Cardiac septum (tissue), 1 donor: ENCODE measurements around the gene POP4. TPM values are rescaled to one million over a fixed set of nuclear protein-coding genes. Genes with fewer than 3 reads are reported as not detected.
A peak's percentile ranks its signal among the peaks of the same experiment; 100 is the strongest.

Source experiments
- DNase-seq: peaks from one replicate; pipeline ENCODE4 v3.0.0-alpha.2; 2020; ENCODE audit warnings: low spot score
- intact Hi-C: fragments of 100-400 bp; cut with DNase I; formaldehyde crosslinking; loops from one replicate; pipeline ENCODE4 v1.14.0; 2022
- total RNA-seq: library from RNA; stranded (reverse); fragmentation: NEBNext Ultra II Directional; extraction: Animal tissue kit (Norgen Biotek cat#: 25700); gene quantifications from one replicate; pipeline ENCODE4 v1.2.1, GENCODE V29; 2021
- donor health status: DM: no; HTN: no; CAD: no.

The POP4 gene
- total RNA-seq, 1 donor from 2014 or later = 47.8 TPM

DNA sequence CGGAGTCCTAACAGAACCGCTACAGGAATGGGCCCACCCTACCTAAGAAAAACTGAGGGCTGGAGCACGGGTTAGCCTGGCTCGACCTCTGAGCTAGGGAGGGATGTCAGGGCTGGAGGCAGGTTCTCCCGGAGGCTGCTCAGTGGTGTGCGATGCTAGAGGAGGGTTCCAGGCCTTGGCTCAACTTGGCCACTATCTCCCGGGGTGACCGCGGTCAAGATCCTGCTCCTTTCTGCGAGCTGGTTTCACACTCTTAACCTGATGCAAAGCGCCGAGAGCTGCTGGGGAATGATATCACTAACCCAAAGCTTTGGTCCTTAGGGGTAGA, 301 bp downstream of the POP4 start:
- intact Hi-C loops = loop anchor here (10.0 kb wide), 2 partner anchors 268 to 392 kb away; partner anchors contain the start of gene UQCRFS1
- DNase-seq = peak; percentile 68

DNA sequence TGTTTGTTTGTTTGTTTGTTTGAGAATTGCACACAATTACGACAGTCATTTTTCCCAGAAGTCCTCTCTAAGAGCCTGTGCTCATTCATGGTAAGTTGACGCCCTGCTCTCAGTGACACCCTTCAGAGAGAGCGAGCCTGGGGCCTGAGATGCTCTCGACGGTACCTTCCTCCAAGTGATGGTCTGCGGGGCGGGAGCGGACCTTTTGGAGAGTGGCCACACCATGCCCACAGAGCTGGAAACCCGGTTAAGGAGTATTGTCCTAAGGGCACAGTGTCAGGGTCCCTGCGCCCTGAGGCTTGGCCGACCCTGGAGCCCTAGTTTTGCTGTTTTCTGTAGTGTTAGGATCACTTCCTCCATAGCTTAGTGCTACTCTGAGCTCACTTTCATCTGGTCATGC, 3.6 kb downstream of the POP4 start:
- intact Hi-C loops = loop anchor here (2.0 to 10.0 kb wide), 4 partner anchors 85 to 395 kb away; partner anchors contain the start of gene UQCRFS1

DNA sequence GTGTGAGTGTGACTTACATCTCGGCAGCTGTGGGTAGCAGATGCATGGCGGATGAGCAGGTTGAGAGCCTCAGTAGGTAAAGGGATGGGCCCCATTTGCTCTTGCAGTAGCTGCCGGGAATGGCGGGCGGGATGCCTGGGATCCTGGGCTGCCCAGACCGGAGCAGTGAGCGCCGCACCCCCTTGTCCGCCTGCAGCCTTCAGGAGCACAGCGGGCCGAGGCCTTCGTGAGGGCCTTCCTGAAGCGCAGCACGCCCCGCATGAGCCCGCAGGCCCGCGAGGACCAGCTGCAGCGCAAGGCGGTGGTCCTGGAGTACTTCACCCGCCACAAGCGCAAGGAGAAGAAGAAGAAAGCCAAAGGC, 4.1 kb downstream of the POP4 start:
- DNase-seq = peak; percentile 65
- intact Hi-C loops = loop anchor here (2.0 kb wide), 2 partner anchors 85 to 107 kb away; no protein-coding TSS in a partner anchor

More for the DNA sequence above, 3.6 kb downstream of the POP4 start:
- DNase-seq = peak; percentile 59

DNA sequence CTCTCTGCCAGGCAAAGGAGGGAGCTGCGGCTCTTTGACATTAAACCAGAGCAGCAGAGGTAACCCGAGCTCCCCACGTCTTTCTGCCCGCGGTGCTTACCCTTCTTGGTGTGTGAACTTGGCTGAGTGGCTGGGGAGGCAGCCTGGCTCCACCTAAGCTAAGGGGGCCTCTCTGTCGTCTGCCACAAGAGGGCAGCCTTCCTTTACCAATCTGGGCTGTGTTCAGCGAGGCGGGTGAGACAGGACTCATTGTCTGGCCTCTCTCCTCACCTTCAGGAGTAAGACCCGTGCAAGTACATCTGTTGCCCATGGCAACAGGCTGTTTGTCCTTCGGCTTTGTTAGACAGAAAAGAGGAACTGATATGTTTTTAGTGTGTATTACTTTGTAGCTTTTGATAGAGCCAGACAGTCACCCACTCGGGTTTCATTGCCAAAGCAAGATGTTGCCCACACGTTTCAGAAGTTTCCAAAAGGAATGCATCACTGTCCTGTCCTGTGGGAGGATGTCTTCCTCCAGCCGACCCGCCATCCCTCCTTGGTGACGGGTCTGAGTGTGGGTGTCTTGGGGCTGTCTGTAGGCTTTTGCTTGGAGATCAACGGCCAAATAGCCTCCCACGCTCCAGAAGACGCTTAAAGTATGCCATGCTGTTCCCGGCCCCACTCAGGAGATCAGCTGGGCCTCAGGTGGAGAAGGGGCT, 4.6 kb downstream of the POP4 start:
- intact Hi-C loops = loop anchor here (2.0 kb wide), 2 partner anchors 84 to 106 kb away; no protein-coding TSS in a partner anchor
- DNase-seq = peak; percentile 84

DNA sequence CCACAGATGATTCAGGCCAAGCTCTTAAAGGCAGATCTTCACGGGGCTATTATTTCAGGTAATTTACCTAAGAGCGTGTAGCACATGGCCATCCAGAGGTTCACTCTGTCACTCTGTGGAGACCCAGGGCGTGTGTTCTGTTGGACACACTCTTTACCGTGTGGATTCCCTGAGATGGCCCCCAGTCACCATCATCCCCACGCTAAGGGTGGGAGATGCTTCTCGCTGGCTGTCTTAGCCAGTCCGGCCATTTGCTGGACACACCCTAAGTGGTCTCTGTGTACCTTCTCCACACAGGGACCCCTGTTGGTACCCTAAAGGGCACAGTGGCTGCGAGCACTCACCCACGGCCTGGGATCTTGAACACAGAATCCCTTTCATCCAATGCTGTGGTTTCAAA, 6.0 kb downstream of the POP4 start:
- intact Hi-C loops = no loop called here
- DNase-seq = no peak

DNA sequence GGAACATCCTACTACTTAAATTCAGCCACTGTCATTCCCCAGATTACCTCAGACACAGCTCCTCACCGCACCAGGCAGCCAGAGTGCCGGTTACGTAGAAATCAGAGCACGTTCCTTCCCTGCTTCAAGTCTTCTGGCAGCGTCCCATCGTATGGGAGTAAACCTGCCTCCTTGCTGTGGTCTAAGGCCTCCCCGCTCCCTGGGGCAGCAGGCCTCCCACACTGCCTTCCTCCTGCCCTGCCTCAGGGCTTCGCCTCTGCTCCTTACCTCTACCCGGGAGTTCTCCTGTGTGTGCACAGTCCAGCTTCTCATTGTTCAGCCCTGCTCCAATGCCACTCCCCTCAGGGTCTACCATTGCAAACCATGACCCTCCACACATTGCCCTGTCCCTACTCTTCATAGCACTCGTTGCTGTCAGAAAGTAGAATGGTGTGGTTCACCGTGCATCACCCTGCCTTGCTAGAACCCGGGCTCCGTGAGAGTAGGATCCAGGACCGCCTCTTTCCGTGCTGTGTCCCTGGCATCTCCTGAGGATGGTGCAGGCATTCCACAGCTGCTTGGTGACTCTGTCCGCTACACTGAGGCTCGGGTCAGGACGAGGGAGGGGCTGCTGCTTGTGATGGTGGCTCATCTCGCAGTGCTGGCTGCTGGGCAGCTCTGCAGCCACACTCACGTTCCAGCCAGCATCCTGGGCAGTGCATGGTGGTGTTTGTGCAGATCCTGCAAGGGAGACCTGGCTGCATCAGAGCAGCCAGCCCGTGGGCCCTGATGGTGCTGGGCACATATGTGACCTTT, 6.9 kb downstream of the POP4 start:
- intact Hi-C loops = no loop called here

DNA sequence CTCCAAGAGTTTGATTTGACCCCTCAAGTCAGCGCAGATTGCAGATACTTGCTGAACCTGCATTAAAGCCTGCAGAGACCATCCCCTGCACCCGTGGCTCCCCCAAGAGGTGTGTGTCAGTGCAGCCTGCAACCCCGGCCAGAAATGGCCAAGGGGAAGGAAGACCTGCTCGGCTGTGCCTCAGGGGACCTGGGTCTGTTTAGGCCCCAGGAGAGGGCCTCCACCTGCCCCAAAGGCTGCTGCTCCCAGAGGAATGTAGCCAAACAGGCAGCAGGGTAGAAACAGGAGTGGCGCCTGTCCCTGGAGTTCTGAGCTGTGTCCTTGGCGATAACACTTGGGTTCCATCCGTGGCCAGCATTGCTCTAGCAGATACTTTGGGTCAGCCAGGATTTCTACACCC, 8.0 kb downstream of the POP4 start:
- no peak for DNase-seq
- intact Hi-C loops = no loop called here

More for the DNA sequence above, 6.9 kb downstream of the POP4 start:
- DNase-seq = no peak

DNA sequence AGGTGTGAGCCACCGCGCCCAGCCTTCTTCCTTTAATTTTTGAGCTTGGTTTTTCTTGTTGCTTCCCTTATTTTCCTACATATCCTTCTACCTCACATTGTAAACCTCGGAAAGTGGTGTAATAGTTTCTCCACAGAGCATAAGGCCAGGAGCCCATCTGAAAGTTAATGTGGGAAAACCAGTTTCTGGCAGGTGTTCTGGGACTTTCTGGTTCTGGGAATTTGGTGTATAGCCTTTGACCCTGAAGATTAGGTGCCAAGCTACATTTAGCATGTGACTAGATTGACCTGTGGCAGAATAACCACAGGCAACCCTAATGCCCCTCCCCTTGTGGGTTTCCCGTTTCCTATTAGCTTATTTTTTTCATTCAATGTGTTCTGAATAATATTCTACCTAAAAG, 8.7 kb downstream of the POP4 start:
- DNase-seq = no peak
- intact Hi-C loops = no loop called here

DNA sequence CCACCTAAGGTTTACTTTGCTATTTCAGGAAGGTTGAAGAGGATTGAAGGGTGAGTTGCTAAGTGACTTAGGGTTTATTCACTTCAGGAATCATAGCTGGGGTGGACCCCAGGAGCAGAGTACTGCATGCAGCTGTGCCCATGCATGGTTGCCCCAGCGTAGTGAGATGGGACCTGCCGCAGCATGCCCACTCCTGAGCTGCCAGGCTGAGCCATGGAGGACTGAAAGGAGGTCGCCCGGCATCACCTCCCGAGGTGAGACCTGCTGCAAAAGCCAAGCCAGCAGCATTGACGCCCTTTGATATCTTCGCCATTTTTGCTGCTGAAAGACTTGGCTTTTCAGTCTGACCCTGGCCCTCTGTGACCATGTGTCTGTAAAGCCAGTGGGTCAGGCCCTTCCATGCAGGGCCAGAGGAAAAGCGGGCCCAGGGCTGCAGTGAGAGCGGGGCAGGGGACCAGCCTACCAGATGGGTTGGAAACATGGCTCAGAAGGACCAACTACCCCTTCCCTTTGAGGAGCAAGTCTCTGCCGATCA, 9.9 kb downstream of the POP4 start:
- intact Hi-C loops = no loop called here
- no peak for DNase-seq

DNA sequence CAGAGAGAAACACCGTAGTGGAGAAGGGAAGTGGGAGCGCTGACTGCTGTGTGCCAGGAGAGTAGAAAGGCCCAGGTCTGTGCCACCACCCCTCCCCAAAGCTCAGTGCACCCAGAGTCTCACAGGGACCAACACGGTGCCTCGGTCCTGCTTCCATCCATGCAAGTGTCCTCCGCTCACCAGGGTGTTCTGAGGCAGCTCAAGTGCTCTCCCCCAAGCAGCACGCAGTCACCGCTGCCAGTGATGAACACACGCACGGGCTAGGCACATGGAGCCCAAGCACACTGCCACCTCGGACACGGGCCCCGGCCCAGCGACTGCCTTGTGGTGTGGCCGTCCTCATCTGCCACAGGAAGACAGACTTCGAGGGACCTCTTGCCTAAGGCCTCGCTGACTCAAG, 10.5 kb downstream of the POP4 start:
- intact Hi-C loops = no loop called here
- DNase-seq = no peak

DNA sequence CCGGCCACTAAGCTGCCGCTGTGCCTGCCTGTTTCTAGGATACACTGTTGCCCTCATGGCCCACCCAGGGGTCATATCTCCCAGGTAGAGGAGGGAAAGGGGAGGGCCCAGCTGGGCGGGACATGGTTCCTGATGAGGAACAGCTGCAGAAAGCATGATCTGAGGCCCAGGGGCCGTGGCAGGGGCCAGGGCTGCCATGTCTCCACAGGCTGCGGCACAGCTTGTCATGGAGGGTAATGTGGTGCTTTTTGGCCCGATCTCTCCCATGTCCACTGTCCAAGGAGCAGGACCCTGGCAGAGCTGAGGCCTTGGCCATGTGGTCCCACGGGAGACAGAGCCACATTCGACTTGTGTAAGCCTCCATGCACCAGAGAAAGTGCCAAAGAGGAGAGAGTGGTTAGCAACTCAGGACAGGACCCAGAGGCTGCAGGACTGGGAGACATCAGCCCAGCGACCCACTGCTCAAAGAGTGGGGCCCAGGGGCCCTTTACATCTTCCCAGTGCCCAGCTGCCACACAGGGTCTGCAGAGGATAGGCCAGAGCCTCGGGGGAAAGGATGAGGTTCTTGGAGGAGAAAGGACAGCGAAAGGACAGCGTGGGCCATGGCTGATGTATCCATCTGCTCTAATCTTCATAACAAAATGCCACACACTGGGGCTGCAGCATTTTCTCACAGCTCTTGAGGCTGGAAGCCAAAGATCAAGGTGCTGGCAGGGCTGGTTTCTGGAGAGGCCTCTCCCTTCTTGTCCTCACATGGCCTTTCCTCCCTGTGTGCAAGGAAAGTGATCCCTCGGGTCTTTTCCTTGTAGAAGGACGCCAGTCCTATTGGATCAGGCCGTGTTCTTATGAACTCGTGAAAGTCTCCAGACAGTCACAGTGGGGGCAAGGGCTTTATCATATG, 11.5 kb downstream of the POP4 start:
- DNase-seq = no peak
- intact Hi-C loops = no loop called here

DNA sequence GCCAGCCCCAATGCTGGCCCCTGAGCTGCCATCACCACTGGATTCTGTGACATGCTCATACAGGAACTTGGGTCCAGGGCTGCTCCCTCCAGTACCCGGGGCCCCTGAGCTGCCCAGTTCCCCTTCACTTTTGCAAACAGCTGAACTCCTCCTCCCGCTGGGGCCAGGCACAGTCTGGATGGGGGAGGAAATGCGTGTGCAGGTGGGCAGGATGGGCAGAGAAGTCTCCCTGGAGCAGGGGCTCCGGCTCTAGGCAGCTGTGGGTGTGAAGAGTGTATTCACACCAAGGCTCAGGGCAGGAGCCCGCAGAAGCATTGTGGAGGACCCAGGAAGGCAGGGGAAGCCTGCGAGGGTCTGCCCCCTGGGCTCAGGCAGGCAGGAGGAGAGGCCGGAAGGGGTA, 12.4 kb downstream of the POP4 start:
- intact Hi-C loops = no loop called here
- DNase-seq = no peak

DNA sequence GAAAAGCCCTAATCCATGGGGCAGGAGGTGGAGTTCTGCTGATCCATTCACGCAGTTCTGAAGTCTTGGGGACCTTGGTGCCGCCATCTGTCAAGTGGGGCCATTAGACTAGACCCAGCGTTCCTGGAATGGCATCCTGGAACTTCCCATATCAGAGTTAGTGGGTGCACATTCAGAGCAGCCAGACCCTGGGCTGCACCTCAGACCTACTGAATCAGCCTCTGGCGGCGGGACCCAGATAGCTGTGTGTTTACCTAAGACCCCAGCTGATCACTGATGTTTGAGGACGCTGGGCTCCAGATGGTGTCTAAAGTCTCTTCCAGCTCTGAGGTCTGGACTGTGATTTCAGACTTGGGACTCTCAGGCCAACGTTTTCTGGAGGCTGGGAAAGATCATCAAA, 12.8 kb downstream of the POP4 start:
- intact Hi-C loops = no loop called here
- DNase-seq = no peak

DNA sequence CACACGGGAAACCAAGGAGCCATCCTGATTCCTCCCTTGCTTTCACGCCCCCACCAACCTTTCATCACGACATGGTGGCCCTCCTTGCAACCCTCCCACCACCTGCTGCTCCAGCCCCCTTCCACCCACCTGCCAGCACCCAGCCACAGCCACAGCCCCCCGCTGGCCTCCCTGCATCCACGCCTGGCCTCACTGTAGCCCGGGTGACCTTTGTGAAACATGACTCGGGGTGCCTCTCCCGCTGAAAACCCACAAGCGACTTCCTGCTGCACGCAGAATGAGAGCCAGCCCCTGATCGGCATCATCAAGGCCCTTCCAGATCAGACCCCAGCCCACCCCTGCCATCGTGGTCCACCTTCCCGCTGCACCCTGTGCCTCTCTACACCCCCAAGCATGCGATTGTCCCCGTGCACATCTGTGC, 14.9 kb downstream of the POP4 start:
- no peak for DNase-seq
- intact Hi-C loops = no loop called here

DNA sequence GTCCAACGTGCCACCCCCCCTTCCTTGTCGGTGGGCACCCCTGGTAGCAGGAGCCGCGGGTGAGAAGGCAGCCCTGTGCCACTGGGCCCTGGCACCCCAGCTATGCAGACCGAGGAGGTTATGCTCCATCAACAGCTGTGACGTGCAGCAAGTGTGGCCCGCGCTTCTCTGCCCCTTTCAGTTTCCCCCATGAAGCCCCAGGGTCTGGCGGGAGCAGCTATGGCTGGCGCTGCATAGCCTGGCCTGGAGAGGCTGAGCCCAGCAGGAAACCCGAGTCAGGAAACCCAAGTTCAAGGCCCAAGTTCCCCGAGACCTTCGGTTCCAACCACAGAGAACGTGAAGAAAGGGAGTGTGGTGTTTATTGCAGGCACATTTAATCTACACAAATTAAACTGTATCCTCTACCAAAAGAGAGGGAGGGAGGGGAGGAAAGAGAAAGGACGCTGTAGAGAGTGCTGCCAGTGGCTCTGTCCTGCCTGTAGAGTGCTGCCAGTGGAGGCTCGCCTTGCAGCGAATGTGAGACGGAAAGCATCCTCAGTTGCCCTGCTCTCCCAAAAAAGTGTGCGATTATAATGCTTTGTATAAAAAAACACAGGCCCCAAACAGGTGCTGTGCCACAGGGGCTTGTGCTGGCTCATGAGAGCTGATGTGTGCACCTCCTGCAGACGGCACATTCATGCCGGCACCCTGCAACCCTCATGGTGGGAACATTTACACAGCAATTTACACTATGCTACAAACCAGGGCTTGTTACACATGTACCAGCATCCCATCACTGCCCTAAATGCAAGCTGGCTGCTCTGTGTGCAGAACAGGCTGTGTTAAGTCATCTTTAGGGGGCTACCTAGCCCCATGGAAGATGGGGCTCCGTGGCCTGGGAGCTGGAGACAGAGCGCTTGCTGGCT, 16.3 kb downstream of the POP4 start:
- intact Hi-C loops = no loop called here
- DNase-seq = no peak

DNA sequence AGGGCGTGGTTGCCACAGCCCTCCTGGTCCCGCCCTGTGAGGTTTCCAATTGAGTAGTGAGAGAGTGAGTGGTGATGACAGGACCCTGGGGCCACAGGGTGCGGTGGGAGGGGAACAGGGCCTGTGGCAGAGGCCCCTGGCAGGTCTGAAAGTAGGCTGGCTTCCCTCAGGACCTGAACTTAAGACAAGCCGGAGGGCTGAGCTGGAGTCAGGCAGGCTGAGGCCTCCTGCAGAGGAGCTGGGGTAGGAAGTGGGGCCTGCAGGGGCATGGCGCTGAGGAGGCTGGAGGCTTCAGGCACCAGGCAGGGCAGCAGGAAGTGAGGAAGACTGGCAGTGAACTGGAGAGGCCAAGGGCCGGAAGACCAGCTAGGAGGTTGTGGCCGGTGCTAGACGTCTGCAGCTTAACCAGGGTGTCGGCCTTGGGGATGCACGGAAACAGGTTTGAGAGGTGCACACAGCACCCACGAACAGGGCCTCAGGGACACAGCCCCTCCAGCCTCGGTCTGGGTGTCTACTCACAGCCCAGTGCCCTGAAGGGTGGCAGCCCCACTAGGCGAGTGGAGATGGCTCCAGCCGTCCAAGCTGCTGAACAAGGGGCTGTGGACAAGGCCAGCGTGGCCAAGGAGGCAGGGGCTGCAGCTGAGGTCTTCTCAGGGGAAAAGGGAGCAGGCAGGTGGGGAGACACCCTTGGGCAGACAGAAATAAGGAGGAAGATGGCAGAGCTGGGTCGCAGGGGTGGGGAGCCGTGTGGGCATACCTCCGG, 17.8 kb downstream of the POP4 start:
- DNase-seq = no peak

DNA sequence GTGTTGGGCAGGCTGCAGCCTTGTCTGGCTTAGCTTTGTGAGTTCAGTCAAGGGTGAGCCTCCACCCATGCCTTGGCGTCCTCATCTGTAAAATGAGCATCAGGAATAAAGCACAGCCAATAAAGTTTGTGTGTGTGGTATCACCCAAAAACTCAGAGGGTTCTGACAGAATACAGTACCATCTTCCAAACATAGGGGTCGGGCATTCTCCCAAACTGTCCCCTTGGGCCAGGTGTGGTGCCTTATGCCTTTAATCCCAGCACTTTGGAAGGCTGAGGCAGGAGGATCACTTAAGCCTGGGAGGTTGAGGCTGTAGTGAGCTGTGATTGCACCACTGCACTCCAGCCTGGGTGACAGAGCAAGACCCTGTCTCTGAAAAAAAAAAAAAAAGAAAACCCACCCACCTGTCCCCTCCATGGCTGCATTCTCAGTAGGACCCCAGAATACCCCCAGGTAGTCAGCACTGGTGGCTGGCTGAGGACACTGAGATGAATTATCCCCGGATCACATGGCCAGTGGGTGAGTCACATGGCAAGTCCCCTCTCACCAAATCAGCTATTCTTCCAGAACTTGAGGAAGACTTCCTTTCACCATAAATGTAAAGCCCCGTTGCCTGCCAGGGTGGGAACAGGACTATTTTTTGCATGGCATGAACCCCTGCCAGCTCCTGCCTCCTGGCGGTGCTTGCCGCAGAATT, 18.6 kb downstream of the POP4 start:
- intact Hi-C loops = no loop called here
- no peak for DNase-seq

More for the DNA sequence above, 17.8 kb downstream of the POP4 start:
- intact Hi-C loops = no loop called here
